GM18868 (cell line): Measurements from ENCODE around the gene NCAPG2.
A peak's percentile ranks its signal among the peaks of the same experiment; 100 is the strongest.

Experiments used
- ATAC-seq: cut with Tn5 transposase; IDR thresholded peaks from one replicate; pipeline ENCODE4 v1.9.1; 2021; ENCODE audit warnings: mild to moderate bottlenecking, moderate library complexity; ENCODE audit not compliant: unreplicated experiment

The NCAPG2 gene, protein sequence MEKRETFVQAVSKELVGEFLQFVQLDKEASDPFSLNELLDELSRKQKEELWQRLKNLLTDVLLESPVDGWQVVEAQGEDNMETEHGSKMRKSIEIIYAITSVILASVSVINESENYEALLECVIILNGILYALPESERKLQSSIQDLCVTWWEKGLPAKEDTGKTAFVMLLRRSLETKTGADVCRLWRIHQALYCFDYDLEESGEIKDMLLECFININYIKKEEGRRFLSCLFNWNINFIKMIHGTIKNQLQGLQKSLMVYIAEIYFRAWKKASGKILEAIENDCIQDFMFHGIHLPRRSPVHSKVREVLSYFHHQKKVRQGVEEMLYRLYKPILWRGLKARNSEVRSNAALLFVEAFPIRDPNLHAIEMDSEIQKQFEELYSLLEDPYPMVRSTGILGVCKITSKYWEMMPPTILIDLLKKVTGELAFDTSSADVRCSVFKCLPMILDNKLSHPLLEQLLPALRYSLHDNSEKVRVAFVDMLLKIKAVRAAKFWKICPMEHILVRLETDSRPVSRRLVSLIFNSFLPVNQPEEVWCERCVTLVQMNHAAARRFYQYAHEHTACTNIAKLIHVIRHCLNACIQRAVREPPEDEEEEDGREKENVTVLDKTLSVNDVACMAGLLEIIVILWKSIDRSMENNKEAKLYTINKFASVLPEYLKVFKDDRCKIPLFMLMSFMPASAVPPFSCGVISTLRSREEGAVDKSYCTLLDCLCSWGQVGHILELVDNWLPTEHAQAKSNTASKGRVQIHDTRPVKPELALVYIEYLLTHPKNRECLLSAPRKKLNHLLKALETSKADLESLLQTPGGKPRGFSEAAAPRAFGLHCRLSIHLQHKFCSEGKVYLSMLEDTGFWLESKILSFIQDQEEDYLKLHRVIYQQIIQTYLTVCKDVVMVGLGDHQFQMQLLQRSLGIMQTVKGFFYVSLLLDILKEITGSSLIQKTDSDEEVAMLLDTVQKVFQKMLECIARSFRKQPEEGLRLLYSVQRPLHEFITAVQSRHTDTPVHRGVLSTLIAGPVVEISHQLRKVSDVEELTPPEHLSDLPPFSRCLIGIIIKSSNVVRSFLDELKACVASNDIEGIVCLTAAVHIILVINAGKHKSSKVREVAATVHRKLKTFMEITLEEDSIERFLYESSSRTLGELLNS

DNA sequence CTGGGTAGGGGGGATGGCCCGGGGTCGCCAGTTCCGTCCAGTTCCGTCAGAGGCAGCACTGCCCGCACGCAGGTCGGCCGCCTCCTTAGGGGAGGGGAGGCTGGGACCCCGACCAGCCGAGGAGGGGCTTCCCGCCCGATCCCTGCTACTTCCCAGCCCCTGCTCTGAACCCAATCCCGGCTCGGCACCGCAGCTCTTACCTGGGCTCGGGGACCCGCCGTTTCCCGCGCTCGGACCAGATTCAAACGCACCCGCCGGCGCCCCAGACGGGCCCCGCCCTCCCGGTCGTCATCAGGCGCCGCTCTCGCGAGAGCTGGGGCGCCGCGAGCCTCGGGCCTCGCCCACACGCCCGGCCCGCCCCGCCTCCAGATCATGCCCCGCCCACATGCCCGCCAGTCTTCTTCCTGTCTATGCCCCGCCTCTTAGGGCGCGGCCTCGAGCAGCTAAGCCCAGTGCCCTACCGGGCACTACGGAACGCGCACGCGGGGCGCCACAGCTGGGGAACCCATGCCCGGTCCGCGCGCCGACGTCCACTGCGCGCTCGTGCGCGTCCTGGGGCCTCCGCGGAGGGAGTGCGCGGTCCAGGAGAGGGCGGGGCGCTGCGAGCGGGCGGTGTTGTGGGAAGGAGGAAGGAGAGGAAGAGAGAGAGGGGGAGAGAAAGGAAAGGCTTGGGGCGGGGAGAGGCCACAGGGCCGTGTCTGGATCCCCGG is at the start of gene NCAPG2:
NCAPG2 (minus strand) TSS at position 281 of the 710 bp plus-strand sequence. CDS start 2,905 bp downstream, outside the sequence.
- ATAC-seq = peak; percentile 98

DNA sequence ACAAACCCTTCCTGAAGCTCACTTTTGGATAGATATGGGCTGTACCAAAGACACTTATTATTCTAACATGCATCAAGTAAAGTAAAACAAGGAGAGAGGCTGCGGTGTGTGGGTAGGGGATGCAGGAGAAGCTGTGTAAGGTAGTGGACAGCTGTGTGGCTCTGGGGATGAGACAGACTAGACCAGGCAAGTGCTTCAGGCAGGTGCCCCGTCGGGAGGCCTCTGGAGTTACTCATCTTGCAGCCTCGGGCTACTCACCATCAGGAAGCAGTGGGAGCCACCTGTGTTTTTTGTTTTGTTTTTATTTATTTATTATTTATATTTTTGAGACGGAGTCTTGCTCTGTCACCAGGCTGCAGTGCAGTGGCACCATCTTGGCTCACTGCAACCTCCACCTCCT is 49.3 kb upstream of the NCAPG2 start:
- ATAC-seq = no peak

DNA sequence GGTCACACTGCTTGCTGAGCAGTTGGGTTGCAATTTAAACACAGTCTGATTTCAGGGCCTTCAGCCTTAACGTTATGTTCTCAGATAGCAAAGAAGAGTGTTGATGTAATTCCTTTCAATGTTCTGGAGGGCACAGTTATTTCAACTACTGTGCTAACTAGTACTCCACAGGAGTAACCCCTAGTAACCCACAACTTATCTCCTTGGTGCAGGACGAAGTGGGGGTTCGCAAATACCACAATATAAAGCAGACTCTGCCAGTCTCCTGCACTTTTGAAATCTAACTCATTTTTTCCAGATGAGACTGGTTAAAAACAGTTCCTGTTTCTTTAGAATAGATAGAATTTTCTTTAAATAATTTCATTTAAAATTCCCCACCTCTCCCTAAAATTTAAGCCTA is 47.1 kb upstream of the NCAPG2 start:
- ATAC-seq = no peak

DNA sequence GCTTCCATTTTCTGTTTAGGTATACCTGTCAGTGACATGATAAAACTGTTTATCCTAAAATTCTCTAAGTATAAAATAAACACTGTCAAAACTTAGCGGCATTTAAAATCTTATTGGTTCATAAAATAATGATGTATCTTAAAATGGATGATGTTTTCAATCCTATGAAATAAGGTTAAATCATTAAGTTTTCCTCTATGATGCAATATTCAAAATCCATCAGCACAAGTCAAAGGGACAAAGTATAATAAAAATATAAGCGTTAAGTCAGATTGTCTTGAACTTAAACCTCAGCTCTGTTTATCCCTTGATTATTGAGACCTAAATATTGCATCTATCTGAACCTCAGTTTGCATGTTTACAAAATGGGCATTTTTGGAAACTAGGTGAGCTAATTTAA is 46.6 kb upstream of the NCAPG2 start:
- no peak for ATAC-seq

DNA sequence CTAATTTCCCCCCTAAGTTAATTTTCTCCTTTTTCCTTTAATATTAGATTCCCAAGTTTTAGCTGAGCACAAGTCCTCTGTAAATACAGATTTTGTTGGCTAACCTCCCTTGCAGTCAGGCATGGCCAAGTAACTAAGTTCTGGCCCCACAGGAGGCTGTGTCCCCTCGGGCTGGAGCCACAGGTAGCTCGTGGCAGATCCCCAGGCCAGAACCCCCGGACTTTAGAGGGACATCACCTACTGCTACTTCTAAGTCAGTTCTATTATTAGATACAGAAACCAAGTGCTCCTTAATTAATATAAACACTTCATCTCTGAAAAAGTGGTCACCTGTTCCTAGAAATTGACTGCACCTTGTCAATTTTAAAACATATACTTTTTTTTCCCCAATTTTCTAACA is 46.1 kb upstream of the NCAPG2 start:
- ATAC-seq = peak; percentile 51

DNA sequence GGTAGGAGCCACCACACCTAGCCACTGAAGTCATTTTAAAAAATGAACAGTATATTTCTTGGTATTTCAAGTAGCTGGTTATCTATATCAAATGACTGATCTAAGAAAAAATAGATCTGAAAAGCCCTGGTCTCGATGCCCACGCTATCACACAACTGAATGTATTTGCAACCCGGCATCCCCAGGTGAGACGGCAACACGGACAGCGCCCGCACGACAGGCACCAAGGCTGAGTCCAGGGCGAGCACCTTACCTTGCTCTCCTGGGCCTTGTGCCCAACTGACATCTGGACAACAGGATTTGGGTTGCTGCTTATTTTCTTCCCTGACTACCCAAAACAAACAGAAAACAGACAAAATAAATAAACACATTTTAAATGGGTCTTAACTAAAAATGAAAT is 44.8 kb upstream of the NCAPG2 start:
- ATAC-seq = no peak

DNA sequence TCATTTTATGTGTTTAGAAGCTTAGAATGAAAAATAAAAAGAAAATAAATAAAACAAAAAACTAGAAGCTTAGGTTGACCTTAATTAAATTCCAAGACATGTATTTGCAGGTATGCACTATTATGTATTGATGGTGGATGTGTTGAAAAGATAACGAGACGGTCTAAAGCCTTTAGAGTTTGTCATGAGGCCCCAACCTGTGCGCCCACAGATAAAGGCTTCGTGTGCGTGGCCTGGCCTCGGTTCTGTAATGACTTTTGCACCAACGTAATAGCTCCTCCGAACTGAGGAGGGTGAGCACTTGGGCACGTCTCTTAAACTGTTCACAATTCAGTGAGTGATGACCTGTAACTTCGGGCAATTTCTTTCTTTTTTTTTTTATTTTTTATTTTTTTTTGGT is 43.7 kb upstream of the NCAPG2 start:
- ATAC-seq = no peak

DNA sequence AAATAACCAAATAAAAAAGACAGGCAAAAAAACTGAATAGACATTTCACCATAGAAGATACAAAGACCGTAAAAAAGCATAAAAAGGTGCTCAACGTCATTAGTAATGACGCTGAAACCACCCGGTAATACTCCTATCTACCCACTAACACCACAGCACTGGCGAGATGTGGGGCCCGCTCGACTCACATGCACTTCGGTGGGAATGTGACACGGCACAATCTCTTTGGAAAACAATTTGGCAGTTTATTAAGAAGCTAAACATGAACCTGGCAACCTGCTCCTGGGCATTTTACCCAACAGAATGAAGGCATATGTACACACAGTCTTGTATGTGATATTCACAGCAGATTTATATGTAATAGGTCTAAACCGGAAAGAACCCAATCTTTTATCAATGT is 42.8 kb upstream of the NCAPG2 start:
- no peak for ATAC-seq

DNA sequence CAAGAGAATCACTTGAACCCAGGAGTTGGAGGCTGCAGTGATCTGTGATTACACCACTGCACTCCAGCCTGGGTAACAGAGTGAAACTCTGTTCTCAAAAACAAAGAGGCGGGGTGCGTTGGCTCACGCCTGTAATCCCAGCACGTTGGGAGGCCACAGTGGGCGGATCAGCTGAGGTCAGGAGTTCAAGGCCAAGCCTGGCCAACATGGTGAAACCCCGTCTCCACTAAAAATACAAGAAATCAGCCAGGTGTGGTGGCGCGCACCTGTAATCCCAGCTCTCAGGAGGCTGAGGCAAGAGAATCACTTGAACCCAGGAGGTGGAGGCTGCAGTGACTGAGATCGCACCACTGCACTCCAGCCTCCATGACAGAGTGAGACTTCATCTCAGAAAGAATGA is 42.4 kb upstream of the NCAPG2 start:
- ATAC-seq = no peak

DNA sequence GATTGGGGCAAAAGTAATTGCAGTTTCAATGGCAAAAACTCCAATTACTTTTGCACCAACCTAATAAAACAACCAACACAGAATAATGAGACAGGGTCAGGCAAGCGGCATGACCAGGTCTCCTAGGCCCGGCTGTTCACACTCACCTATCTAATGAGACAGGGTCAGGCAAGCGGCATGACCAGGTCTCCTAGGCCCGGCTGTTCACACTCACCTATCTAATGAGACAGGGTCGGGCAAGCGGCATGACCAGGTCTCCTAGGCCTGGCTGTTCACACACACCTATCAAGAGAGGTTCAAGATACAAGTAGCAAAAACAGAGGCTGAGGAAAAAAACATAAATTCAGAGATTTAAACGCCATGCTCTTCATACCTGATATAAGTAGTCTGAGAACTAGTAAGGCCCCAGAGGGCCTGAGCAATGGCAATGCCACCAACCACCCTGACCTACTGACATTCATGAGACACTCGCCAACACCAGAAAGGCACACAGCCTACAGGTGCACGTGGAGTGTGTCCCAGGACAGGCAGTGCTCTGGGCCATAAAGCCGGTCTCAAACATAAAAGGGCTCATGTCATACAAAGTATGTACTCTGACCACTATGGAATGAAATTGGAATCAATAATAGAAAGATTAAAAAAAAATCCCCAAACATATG is 40.6 kb upstream of the NCAPG2 start:
- ATAC-seq = no peak

DNA sequence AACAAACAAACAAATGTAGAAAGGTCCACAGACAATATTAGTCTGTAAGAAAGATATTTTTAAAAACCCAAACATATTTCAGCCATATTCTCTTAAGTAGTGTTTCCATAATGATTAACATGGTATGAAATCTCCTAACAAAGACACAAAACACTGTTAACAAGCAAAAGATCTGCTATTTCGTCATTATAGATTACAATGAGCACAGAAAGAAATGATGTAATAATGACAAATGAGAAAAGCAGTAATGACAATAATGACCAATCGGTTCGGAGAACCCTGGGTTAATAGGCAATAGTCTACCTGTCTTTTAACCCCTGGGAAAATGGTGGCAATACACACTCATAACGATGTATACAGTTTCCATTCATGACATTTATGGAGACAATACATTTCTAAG is 39.5 kb upstream of the NCAPG2 start:
- ATAC-seq = no peak

DNA sequence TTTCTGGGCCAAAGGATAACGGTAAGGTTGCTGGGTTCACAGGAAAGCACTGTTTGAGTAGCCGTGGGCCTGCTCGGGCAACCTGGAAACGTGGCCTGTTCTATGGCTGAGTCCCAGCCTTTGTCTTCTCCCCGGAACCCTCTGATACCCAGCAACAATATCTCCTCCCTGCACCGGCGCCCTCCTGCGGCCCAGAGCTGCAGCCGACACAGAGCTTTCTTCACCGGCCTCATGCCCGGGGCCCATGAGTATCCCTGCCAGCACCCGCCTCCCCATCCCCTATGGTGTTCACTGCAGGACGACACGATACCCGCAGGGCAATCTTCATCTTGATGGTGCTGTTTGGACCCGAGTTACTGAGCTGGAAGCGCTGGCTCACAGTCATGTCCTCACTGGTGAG is 38.6 kb upstream of the NCAPG2 start:
- ATAC-seq = no peak

DNA sequence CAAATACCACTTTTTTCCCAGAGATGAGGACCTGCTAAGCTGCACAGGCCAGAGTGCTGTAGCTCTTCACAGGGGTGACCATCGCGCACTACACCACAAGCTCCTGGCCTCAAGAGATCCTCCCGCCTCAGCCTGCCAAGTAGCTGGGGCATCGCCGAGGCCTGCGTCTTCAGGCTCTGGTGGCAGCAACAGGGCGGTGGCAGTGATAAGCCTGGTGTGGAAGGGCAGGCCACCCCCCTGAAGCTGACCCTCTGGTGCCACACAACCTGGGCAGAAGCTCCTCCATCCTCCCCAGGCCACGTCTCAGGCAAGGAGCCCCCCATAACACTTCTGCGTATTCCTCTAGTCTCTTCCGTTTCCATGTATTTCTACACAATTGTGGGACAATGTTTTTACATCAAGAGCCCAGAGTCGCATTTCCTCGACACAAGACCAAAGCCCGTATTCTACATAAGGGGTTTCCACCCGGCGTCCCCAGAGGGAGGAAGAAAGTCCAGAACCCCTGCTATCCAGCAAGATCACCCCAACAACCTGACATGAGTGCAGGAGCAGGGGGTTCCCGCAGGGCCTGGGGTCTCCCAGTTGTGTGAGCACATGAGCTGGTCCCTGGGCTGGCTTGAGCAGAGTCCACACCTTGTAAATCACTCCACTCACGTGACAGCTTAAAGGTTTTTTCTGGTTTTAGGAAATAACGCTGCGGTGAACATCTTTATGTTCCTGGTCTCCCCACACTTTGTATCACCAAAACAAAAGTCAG is 37.6 kb upstream of the NCAPG2 start:
- no peak for ATAC-seq

DNA sequence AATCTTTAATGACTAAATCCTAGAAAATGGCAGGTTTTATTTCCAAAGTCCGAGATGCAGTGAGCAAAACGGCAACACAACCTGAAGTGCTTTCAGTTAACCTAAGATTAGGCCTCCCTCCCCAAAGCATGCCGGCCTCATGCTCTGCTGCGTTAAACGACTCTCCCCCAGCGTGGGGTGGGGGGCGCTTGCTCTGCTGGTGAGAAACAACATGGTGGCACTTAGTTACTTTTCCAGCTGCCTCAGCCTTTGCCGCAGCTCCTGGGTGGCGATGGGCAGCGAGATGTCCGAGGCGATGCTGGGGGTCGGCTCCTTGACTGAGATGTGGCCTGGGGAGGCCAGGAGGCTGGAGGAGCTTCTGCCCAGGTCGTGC is 36.7 kb upstream of the NCAPG2 start:
- ATAC-seq = no peak

DNA sequence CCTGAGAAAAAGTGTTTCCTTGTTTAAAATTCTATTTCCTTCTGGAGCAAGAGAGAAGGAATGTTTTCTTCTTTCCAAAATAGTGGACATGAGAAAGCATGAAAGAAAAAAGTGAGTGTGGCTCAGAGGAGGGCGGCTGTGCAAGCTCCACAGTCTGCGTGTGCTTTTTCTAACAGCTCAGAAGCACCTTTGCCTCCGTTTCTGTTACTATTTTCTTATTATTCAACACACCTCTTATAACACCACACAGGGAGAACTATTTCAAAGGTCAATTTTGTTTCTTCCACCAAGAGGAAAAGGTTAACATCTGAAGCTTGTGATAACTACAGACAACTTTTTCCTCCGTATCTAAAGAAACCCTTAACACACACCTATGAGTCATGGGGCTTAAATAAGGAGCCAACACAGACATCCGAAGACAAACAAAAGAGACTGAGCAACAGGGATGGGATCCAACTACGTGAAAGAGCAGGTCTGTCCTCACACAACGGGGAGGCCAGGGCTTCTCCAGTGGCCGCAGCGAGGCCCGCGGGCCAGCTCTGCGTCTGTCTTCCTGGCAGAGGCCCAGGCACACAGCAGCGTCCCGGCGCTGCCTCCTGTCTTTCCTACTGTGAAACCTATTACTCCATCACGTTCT is 36.2 kb upstream of the NCAPG2 start:
- ATAC-seq = no peak

DNA sequence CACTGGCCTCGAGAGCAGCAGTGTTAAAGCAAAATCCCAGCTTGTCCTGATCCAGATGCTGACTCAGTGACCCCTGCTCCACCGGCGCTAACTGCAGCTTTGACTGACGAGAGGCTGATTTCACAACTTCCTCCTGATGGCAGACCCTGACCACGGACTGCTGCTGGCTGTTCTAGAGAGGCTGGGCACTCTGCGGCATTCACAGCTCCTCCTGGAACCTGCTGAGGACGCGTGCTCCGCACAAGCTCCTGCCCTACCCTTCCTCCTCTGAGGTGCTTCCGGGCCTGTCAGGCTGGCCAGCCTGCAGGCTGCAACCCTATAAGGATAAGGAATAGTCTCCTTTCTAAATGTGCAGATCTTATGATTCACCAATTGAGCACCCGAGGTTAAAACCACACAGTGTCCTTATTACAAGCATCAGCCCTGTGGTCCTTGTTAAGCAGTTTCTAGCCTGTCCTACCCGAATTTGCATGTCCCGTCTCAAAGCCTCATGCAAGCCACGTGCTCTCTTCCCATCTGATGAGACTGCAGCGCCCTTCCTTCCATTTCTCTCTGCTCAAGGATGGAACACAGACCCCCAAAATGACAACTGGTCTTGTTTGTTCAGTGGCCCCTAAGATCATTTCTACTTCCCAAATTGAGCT is 35.5 kb upstream of the NCAPG2 start:
- no peak for ATAC-seq

DNA sequence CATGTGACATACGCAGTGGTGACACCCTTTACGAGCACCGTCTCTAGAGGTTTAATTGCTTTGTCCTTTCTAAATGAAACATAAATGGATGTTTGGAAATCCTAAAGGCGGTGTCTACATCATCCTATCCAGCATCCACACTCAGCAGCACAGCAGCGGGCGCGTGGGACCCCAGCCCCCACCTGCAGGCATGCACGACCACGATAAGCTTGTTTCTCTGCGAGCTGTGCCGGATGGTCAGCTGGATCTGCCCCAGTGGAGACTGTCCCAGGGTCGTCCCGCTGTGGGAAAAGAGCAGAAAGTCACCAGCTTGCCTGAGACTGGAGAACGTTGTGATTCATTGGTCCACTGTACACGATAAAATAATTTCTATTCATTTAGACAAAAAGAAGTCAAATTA is 34.2 kb upstream of the NCAPG2 start:
- no peak for ATAC-seq

DNA sequence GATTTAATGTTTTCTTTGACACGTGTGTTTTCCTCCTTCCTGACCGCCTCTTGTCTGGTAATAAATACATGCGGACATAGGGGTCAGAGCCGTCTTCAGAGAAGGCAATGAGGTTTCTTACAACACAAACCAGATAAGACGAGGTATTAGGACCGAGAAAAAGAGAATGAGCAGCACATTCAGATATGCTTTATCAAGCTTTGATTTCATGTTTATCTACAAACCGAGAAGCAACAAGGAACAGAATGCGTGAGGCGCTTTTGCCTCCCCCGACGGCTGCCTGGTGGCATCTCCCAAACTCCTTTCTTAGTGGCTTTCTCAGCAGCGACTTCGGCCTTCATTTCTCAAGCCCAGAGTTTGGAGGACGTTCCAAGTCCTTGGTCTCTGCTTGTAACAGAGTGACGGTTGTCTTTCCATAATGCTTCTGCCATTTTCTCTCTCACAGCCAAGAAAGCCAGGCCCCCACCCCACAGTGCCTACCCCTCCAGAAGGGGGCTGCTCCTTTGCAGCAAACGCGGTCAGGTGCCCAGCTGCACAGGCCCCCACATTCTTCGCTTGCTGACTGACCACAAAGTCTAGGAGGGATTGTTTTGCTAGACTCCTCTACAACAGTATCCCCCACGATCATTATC is 32.6 kb upstream of the NCAPG2 start:
- no peak for ATAC-seq
